H1 (cell line): ENCODE measurements around the gene ANO6. TPM values are rescaled to one million over a fixed set of nuclear protein-coding genes. Genes with fewer than 3 reads are reported as not detected.

Experiments used
- CTCF ChIA-PET: fragments of 300-600 bp; sonication (Branson Sonifier 250); formaldehyde crosslinking; loops from one replicate; lab custom pipeline; 2021; ENCODE audit not compliant: partially characterized antibody; lab: Charles Lee
- POLR2A ChIA-PET: fragments of 300-600 bp; sonication (Branson Sonifier 250); formaldehyde crosslinking; loops from one replicate; lab custom pipeline; 2021; ENCODE audit warnings: inconsistent platforms; ENCODE audit not compliant: partially characterized antibody; lab: Charles Lee
- DNase-seq, 2 experiments: peaks; one replicate each; pipeline versions ENCODE4 v3.0.0 to v3.0.0-alpha.2; 2010 to 2022; ENCODE audit warnings: low spot score in 2 of 2, low read depth in 1 of 2, mixed read lengths in 1 of 2
- FAIRE-seq: peaks from 2 replicates; lab custom pipeline; 2011; peaks lifted over from hg19 to GRCh38; lab: Jason Lieb, UNC
- H2AFZ ChIP-seq: 2 replicates; pipeline ENCODE4 v1.8.1; 2012; ENCODE audit warnings: low read length, inconsistent platforms
- H2AK5ac ChIP-seq: 2 replicates; pipeline ENCODE4 v1.6.1; 2013; ENCODE audit warnings: low read depth, low read length
- H2BK120ac ChIP-seq: replicated peaks from 2 replicates; pipeline ENCODE3; 2013; ENCODE audit warnings: low read depth, low read length, inconsistent platforms
- H2BK12ac ChIP-seq: 2 replicates; pipeline ENCODE4 v1.6.1; 2013; ENCODE audit warnings: low read depth, low read length
- H2BK15ac ChIP-seq: 2 replicates; pipeline ENCODE4 v1.6.1; 2013; ENCODE audit warnings: low read length
- H2BK20ac ChIP-seq: 2 replicates; pipeline ENCODE4 v1.6.1; 2013; ENCODE audit warnings: low read length
- H2BK5ac ChIP-seq: 2 replicates; pipeline ENCODE4 v1.6.1; 2013; ENCODE audit warnings: low read depth, low read length
- H3K14ac ChIP-seq: 2 replicates; pipeline ENCODE4 v1.6.1; 2013; ENCODE audit warnings: inconsistent platforms; ENCODE audit not compliant: insufficient read length
- H3K18ac ChIP-seq: 2 replicates; pipeline ENCODE4 v1.6.1; 2013; ENCODE audit warnings: low read length; ENCODE audit errors: extremely low read depth
- H3K23ac ChIP-seq: 2 replicates; pipeline ENCODE4 v1.6.1; 2013; ENCODE audit warnings: inconsistent platforms; ENCODE audit not compliant: insufficient read length
- H3K23me2 ChIP-seq: 2 replicates; pipeline ENCODE4 v1.6.1; 2013; ENCODE audit warnings: low read depth, low read length
- H3K27ac ChIP-seq: 2 replicates; pipeline ENCODE4 v1.6.1; 2011; ENCODE audit warnings: low read depth, low read length, inconsistent platforms
- H3K27me3 ChIP-seq, 4 experiments: replicated peaks in 1 of 4; 1 replicate in 1 of 4; 2 replicates in 3 of 4; pipeline versions ENCODE4 v1.6.1 to v1.8.1; 2011 to 2013; ENCODE audit warnings: low read length in 3 of 4, mild to moderate bottlenecking in 3 of 4, inconsistent platforms in 2 of 4, mixed read lengths in 2 of 4, moderate library complexity in 1 of 4; ENCODE audit not compliant: control insufficient read depth in 3 of 4, insufficient read depth in 3 of 4; ENCODE audit errors: extremely low read depth in 1 of 4
- H3K36me3 ChIP-seq, 4 experiments: 2 replicates each; pipeline versions ENCODE4 v1.6.1 to v1.8.1; 2011 to 2013; ENCODE audit warnings: mild to moderate bottlenecking in 4 of 4, low read length in 3 of 4, moderate library complexity in 2 of 4, control low read depth in 1 of 4, inconsistent platforms in 1 of 4; ENCODE audit not compliant: insufficient read depth in 4 of 4, control insufficient read depth in 2 of 4
- H3K4ac ChIP-seq: replicated peaks from 2 replicates; pipeline ENCODE3; 2013; ENCODE audit warnings: low read length, low read depth, mixed read lengths, inconsistent platforms; ENCODE audit not compliant: insufficient read length
- H3K4me1 ChIP-seq, 4 experiments: replicated peaks in 1 of 4; 1 replicate in 1 of 4; 2 replicates in 3 of 4; pipeline versions ENCODE4 v1.6.1 to v1.8.1; 2011 to 2013; ENCODE audit warnings: low read length in 3 of 4, inconsistent platforms in 2 of 4, mixed read lengths in 1 of 4; ENCODE audit not compliant: insufficient read depth in 4 of 4, control insufficient read depth in 3 of 4
- H3K4me2 ChIP-seq, 2 experiments: 2 replicates each; pipeline versions ENCODE4 v1.6.1 to v1.8.1; 2011 to 2013; ENCODE audit warnings: low read depth in 2 of 2, low read length in 2 of 2, control low read depth in 1 of 2, inconsistent platforms in 1 of 2, mild to moderate bottlenecking in 1 of 2; ENCODE audit not compliant: insufficient read depth in 1 of 2
- H3K4me3 ChIP-seq, 4 experiments: fragments of 200-600, 300-600 bp in 1 of 4; sonication (generic), shearing (Covaris generic), sonication (Bioruptor Twin) in 1 of 4; 2 replicates each; pipeline versions ENCODE4 v1.5.1 to v1.8.1; 2011 to 2016; ENCODE audit warnings: low read length in 4 of 4, low read depth in 3 of 4, control low read depth in 2 of 4, inconsistent platforms in 2 of 4, mild to moderate bottlenecking in 2 of 4, mixed read lengths in 1 of 4, moderate library complexity in 1 of 4; ENCODE audit not compliant: insufficient read depth in 2 of 4; ENCODE audit errors: extremely low read depth in 1 of 4
- H3K56ac ChIP-seq: replicated peaks from 2 replicates; pipeline ENCODE3; 2013; ENCODE audit warnings: low read depth, mild to moderate bottlenecking, mixed read lengths, low read length, inconsistent platforms; ENCODE audit not compliant: insufficient read length
- H3K79me1 ChIP-seq: 2 replicates; pipeline ENCODE4 v1.6.1; 2013; ENCODE audit warnings: low read depth, low read length, control low read depth
- H3K79me2 ChIP-seq, 2 experiments: 2 replicates each; pipeline versions ENCODE4 v1.6.1 to v1.8.1; 2012 to 2013; ENCODE audit warnings: low read length in 2 of 2, mild to moderate bottlenecking in 2 of 2, inconsistent platforms in 1 of 2; ENCODE audit not compliant: insufficient read depth in 2 of 2, control insufficient read depth in 1 of 2
- H3K9ac ChIP-seq, 4 experiments: replicated peaks in 1 of 4; 1 replicate in 1 of 4; 2 replicates in 3 of 4; pipeline versions ENCODE4 v1.6.1 to v1.8.1; 2011 to 2013; ENCODE audit warnings: low read depth in 3 of 4, low read length in 3 of 4, control low read depth in 2 of 4, mild to moderate bottlenecking in 2 of 4, moderate library complexity in 2 of 4, inconsistent platforms in 1 of 4; ENCODE audit errors: extremely low read depth in 1 of 4
- H3K9me3 ChIP-seq, 2 experiments: 2 replicates each; pipeline versions ENCODE4 v1.6.1 to v1.8.1; 2012 to 2013; ENCODE audit warnings: mild to moderate bottlenecking in 2 of 2, moderate library complexity in 2 of 2, control low read depth in 1 of 2, inconsistent platforms in 1 of 2, low read depth in 1 of 2, low read length in 1 of 2, mixed read lengths in 1 of 2; ENCODE audit not compliant: insufficient read depth in 2 of 2
- H4K20me1 ChIP-seq, 2 experiments: replicated peaks in 1 of 2; 2 replicates each; pipeline versions ENCODE3 to v1.8.1; 2011 to 2013; ENCODE audit warnings: inconsistent platforms in 2 of 2, low read length in 2 of 2, mild to moderate bottlenecking in 1 of 2; ENCODE audit not compliant: insufficient read depth in 2 of 2, control insufficient read depth in 1 of 2
- H4K5ac ChIP-seq: 2 replicates; pipeline ENCODE4 v1.6.1; 2013; ENCODE audit warnings: low read length, low read depth, mixed read lengths, inconsistent platforms; ENCODE audit not compliant: insufficient read length
- H4K8ac ChIP-seq: 2 replicates; pipeline ENCODE4 v1.8.0; 2013; ENCODE audit warnings: mild to moderate bottlenecking, moderate library complexity, low read length, inconsistent platforms; ENCODE audit not compliant: insufficient read depth; ENCODE audit errors: extremely low read depth
- H4K91ac ChIP-seq: replicated peaks from 2 replicates; pipeline ENCODE3; 2013; ENCODE audit warnings: low read length, mixed read lengths, inconsistent platforms; ENCODE audit not compliant: insufficient read length
- NANOG ChIP-seq: IDR thresholded peaks from 2 replicates; pipeline ENCODE4 v1.6.1; 2011; ENCODE audit warnings: low read length, low read depth, mild to moderate bottlenecking, inconsistent platforms; ENCODE audit not compliant: insufficient read depth, poor library complexity, severe bottlenecking
- SIN3A ChIP-seq, 2 experiments: IDR thresholded peaks in 1 of 2; conservative IDR thresholded peaks in 1 of 2; 2 replicates each; pipeline ENCODE4 v1.6.1; 2011 to 2012; ENCODE audit warnings: low read length in 2 of 2, improper control_type of control experiment in 1 of 2, low read depth in 1 of 2, mild to moderate bottlenecking in 1 of 2
- SP1 ChIP-seq: IDR thresholded peaks from 2 replicates; pipeline ENCODE4 v1.6.1; 2011; ENCODE audit warnings: low read depth, low read length
- SP4 ChIP-seq: IDR thresholded peaks from 2 replicates; pipeline ENCODE4 v1.6.1; 2012; ENCODE audit warnings: low read length, inconsistent platforms
- WGBS, 2 experiments: shearing (Covaris generic) in 1 of 2; methylation state at CpG; one replicate each; pipeline versions ENCODE4 v1.1.6 to v1.1.7; 2013 to 2015; ENCODE audit warnings: low lambda C conversion rate in 2 of 2, mixed read lengths in 2 of 2, inconsistent platforms in 1 of 2, low coverage in 1 of 2, missing lambda C conversion rate in 1 of 2; ENCODE audit not compliant: insufficient replicate concordance in 2 of 2, insufficient coverage in 1 of 2, insufficient read length in 1 of 2; ENCODE audit errors: extremely low coverage in 1 of 2, missing lambda C conversion rate in 1 of 2; 5-methylcytosine and 5-hydroxymethylcytosine counted together
- polyA plus RNA-seq, 7 experiments: library from polyadenylated mRNA; depleted of rRNA in 3 of 7; stranded (reverse) in 5 of 7; unstranded in 2 of 7; fragments of >200 nt in 5 of 7; fragments of 200-250 nt in 2 of 7; gene quantifications; 1 replicate in 5 of 7; 2 replicates in 1 of 7; 4 replicates in 1 of 7; pipeline versions ENCODE4 v1.2.1 to v1.2.3, GENCODE V29; 2011 to 2013; ENCODE audit warnings: missing spikeins in 2 of 7, mixed read lengths in 2 of 7
- total RNA-seq: library from RNA; stranded (reverse); fragmentation: NEBNext Ultra II Directional; extraction: Animal tissue kit (Norgen Biotek cat#: 25700); gene quantifications from 2 replicates; pipeline ENCODE4 v1.2.1, GENCODE V29; 2021

Gene ANO6
- total and polyA plus RNA-seq, 2 of the 8 experiments (the other 6 are each of a cell fraction or from before 2014, with no cell fraction given): 15.1 to 39.7 TPM

- Histone ChIP-seq H2BK12ac (no peak overlapping the region), H4K5ac (no peak overlapping the region), H2BK20ac (no peak overlapping the region), H3K27ac (no peak overlapping the region), H3K79me2 (peaks cover 0 to 34% of the 10 kb centered on the region in 2 experiments; a peak in 2 of 4 replicates), H2BK15ac (no peak overlapping the region), H4K91ac (no peak overlapping the region), H3K56ac (no peak overlapping the region), H2AFZ (no peak overlapping the region), H3K27me3 (no peaks in the 10 kb centered on the region), H3K9me3 (no peaks in the 10 kb centered on the region), H3K18ac (no peak overlapping the region), H3K36me3 (no peaks in the 10 kb centered on the region), H3K23me2 (no peaks in the 10 kb centered on the region), H3K23ac (no peak overlapping the region), H3K9ac (no peak overlapping the region), H3K4me3 (no peak overlapping the region), H3K14ac (no peak overlapping the region), H3K4me2 (no peak overlapping the region), H2AK5ac (no peak overlapping the region), H3K79me1 (peaks cover 2% of the 10 kb centered on the region), H2BK120ac (no peak overlapping the region), H4K8ac (no peak overlapping the region), H3K4ac (no peak overlapping the region), H3K4me1 (peaks cover 0 to 11% (median 4%) of the 10 kb centered on the region in 4 experiments; a peak in 3 of 7 replicates), H2BK5ac (no peak overlapping the region), H4K20me1 (peaks cover 1 to 2% of the 10 kb centered on the region in 2 experiments)
- ChIA-PET CTCF (interaction anchor here (0.9 to 1.1 kb wide), 2 partner anchors 23 to 56 kb away, joined by 3 to 6 read pairs; partner anchors contain the start of gene ANO6), POLR2A (no interaction called here)
- DNase-seq: no peak
- 91% methylated on average over 3 of the region's 3 CpGs; no CpG with 5 or more reads in 1 of the 2 experiments for WGBS, 2 experiments
- no peak for FAIRE-seq
- TF ChIP-seq SP4 (no peak), SIN3A (conservative IDR thresholded peaks at IDR 0.05 in 1 of 2, IDR thresholded peaks at IDR 0.05 in 1 of 2; ENCODE audit: low read depth in 1 of 2, low read length in 2 of 2) (no peak), SP1 (no peak), NANOG (no peak)
Measured at GRCh38 chr12:45270951-45271350, 55.1 kb downstream of the ANO6 start.
